DOHH2 (cell line): ENCODE data around the gene PAPOLB.

ENCODE experiments used
- CTCF ChIP-seq: fragments of 200-600 bp; sonication (generic); IDR thresholded peaks from one replicate; pipeline ENCODE4 v1.5.1; 2014; ENCODE audit warnings: antibody characterized with exemption, mild to moderate bottlenecking, low read depth, low read length; ENCODE audit not compliant: poor library complexity, severe bottlenecking
- EZH2phosphoT487 ChIP-seq: fragments of 200-600 bp; sonication (generic); IDR thresholded peaks from 2 replicates; pipeline ENCODE4 v1.6.1; 2017; ENCODE audit warnings: borderline replicate concordance, mild to moderate bottlenecking, antibody characterized with exemption, low read length, moderate library complexity, mixed read lengths

GRCh38 chr7:4840079-4840501, 21.7 kb downstream of the PAPOLB start:
- TF ChIP-seq CTCF = no peak
- no peak for TF ChIP-seq EZH2phosphoT487
